DMS153 treated with DMSO at 0.1 percent for 48 hours (cell line): ENCODE data around the gene JPT2.
"Not testable (repeated sequence)": the region's sequence is repeated elsewhere in the genome, so short reads cannot be mapped to it uniquely, and the experiment has no call there.

Experiments used
- DNase-seq: peaks from one replicate; lab custom pipeline; 2025; ENCODE audit not compliant: unreplicated experiment; lab: John Stamatoyannopoulos, UW

JPT2 gene

DNA sequence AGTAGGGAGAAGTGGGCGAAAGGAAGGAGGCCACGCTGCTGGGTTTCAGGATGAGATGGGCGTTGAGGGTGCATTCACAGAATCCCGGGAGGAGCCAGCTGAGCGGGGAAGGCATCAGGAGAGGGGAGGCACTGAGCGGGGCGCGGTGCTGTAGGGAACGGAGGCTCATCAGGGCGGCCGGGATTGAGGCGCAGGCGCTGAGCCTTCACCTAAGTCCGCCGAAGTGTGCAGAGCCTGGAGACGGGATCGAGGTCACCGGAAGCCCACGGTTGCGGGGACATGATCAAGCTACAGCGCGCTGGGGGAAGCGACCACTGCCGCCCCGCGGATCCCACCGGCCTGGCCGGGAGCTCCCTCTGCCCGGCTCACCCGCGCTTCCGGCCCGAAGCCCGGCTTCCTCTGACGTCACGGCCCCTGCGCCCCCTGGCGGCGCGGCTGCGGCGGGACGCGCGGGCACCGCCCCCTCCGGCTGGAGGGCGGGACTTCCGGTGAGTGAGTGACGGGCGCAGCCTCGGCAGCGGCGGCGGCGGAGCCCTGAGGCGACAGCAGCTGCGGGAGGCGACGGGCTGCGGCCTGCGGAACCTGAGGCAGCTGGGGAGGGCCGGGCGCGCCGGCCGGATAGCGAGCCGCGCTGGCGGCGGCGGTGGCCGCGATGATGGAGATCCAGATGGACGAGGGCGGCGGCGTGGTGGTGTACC lies 27.8 kb downstream of the JPT2 start, which contains the start of gene MAPK8IP3:
Gene MAPK8IP3, plus strand, starts transcription at position 508 of the 698 bp plus-strand sequence. Its CDS starts 145 bp downstream, at position 653.
- DNase-seq, result peak; percentile 75

DNA sequence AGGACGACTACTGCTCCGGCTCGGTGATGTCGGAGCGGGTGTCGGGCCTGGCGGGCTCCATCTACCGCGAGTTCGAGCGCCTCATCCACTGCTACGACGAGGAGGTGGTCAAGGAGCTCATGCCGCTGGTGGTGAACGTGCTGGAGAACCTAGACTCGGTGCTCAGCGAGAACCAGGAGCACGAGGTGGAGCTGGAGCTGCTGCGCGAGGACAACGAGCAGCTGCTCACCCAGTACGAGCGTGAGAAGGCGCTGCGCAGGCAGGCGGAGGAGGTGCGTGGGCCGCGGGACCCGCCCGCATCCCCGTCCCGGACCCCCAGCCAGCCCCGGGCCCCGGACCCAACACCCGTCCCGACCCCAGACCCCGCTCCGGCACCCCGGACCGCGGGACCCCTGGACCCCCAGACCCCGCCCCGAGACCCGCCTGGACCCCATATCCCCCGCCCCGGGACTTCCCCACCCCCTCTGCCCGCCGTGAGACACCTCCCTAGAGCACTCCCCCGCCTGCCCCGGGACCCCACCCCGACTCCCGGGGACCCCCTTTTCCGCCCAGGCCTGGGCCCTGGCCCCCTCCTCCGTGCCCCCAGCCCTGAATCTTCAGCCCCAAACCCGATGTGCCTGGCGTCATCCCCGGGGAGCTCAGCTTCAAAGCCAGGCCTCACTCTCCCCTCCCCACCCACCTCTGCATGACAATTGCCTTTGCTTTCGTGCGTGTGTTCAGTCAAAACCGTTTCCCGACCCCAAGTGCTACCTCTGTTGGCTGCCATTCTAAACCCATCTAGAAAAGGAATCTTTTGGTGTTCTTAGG lies 28.5 kb downstream of the JPT2 start:
- DNase-seq, result no peak

GRCh38 chr16:1707193-1707790 lies 29.2 kb downstream of the JPT2 start:
- no peak for DNase-seq

GRCh38 chr16:1708083-1708767 lies 30.1 kb downstream of the JPT2 start:
- DNase-seq, result no peak

DNA sequence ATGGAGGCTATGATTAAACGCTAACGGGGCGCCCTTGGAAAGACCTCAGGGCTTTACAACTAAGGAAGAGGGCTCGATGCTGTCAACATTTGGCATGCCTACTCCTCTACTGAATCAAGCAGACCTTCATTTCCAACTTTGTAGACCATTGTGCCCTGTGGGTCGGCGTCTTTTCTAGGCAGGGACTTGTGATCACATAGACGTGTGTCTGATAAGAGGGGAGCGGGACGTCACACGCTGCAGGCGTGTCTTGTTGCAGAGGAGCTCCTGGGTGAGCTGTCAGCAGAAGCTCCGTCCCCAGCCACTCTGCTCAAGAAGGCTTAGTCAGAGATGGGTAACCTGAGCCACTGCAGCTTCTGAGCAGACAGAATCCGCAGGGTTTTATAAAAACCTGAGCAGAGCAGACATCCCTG lies 30.7 kb downstream of the JPT2 start:
- DNase-seq, result no peak

GRCh38 chr16:1709356-1709755 lies 31.3 kb downstream of the JPT2 start:
- no peak for DNase-seq

DNA sequence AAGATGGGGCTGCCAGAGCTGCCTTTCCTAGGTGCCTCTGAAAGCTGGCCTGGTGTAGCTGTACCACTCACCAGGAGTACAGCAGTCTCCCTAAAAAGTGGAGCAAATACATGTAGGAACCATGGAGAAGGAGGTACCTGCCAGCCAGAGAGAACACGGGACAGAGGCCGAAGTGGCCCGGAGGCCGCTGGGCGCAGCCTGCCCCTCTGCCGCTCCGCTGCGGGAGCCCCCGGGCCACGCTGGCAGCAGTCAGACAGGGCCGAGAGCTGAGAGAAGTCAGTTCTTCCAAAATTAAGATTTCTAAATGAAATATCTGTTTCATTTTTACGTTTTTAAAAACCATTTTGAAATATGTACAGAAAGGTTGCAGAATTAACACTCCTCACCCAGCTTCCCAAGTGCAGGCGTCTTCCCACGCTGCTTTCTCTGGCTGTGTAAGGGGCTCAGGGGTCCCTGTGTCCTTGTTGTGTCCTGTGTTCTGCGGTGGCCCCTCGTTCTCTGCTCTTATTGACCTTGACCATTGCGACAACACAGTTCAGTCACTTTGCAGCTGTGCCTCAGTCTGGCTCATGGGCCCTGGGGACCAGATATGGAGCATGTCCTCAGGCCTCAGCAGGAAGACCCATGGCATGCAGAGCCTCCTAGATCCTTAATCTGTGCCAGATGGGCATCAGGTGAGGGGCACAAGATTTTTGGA lies 32.9 kb downstream of the JPT2 start:
- no peak for DNase-seq

GRCh38 chr16:1712791-1713261 lies 34.7 kb downstream of the JPT2 start:
- DNase-seq, result no peak

- DNase-seq, result no peak
These were observed 35.3 kb downstream of the JPT2 start for GRCh38 chr16:1713331-1713730.

GRCh38 chr16:1713933-1714332 lies 35.9 kb downstream of the JPT2 start:
- DNase-seq, result no peak

- DNase-seq, result no peak
These were observed 37.1 kb downstream of the JPT2 start for GRCh38 chr16:1715220-1715619.

- DNase-seq, result not testable (repeated sequence)
These were observed 40.2 kb downstream of the JPT2 start for GRCh38 chr16:1718236-1718635.

GRCh38 chr16:1719559-1720229 lies 41.6 kb downstream of the JPT2 start:
- DNase-seq, result peak; percentile 13

DNA sequence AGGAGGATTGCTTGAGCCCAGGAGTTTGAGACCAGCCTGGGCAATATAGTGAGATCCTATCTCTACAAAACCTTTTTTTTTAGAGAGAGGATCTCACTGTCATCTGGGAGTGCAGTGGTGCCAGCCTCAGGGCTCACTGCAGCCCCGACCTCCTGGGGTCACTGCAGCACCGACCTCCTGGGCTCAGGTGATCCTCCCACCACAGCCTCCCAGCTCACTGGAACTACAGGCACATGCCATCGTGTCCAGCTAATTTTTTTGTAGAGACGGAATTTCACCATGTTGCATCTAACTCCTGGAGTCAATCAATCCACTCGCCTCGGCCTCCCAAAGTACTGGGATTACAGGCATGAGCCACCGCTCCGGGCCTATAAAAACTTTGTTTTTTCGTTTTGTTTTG lies 43.3 kb downstream of the JPT2 start:
- DNase-seq, result no peak

- DNase-seq, result peak; percentile 4
These were observed 45.5 kb downstream of the JPT2 start for GRCh38 chr16:1723450-1724147.

GRCh38 chr16:1724491-1724890 lies 46.4 kb downstream of the JPT2 start:
- no peak for DNase-seq

DNA sequence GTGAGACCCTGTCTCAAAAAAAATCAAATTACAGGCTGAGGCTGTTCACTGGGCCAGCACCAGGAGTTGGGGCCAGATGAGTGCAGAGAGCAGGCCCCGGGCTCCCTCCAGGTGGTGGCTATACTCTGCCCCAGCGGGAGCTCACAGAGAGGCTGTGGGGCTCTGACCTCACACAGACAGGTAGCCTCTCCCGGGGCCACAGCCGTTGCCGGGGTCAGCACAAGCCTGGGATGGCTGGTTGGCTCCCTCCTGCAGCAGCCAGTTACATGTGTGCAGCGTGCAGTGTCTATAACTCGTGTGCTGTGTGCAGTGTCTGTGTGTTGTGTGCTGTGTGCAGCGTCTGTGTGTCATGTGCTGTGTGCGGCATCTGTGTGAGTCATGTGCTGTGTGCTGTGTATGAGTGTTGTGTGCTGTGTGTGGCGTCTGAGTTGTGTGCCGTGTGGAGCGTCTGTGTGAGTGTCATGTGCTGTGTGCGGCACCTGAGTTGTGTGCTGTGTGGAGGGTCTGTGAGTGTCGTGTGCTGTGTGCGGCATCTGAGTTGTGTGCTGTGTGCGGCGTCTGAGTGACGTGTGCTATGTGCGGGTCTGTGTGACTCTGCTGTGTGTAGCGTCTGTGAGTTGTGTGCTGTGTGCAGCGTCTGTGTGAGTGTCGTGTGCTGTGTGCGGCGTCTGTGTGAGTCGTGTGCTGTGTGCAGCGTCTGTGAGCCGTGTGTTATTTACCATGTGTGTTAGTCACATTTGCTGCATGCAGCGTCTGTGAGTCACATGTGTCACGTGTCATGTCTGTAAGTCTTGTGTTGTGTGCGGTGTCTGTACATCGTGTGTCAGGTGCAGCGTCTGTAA lies 48.8 kb downstream of the JPT2 start:
- DNase-seq, result no peak
